Karpas-422 (cell line): ENCODE results near the gene ARHGEF1. TPM values are rescaled to one million over a fixed set of nuclear protein-coding genes. Genes with fewer than 3 reads are reported as not detected.

Experiments used
- DNase-seq: peaks from one replicate; pipeline ENCODE4 v3.0.0-alpha.2; 2015
- H2AFZ ChIP-seq: fragments of 200-600 bp; sonication (generic); 2 replicates; pipeline ENCODE4 v1.6.1; 2014; ENCODE audit warnings: antibody characterized with exemption, low read length, mixed read lengths
- H3K27ac ChIP-seq: fragments of 200-600 bp; sonication (generic); 2 replicates; pipeline ENCODE4 v1.5.1; 2014; ENCODE audit warnings: mild to moderate bottlenecking, low read length, moderate library complexity
- H3K27me3 ChIP-seq: fragments of 200-600 bp; sonication (generic); 2 replicates; pipeline ENCODE4 v1.6.1; 2014; ENCODE audit warnings: low read length, mixed read lengths
- H3K36me3 ChIP-seq: fragments of 200-600 bp; sonication (generic); 2 replicates; pipeline ENCODE4 v1.6.1; 2014; ENCODE audit warnings: low read length, mixed read lengths; ENCODE audit not compliant: insufficient read depth
- H3K4me1 ChIP-seq: fragments of 200-600 bp; sonication (generic); 2 replicates; pipeline ENCODE4 v1.6.1; 2014; ENCODE audit warnings: mild to moderate bottlenecking, low read length, mixed read lengths
- H3K4me2 ChIP-seq: fragments of 200-600 bp; sonication (generic); 2 replicates; pipeline ENCODE4 v1.6.1; 2014; ENCODE audit warnings: low read length, low read depth, mild to moderate bottlenecking; ENCODE audit not compliant: poor library complexity, severe bottlenecking
- H3K4me3 ChIP-seq: fragments of 200-600 bp; sonication (generic); 2 replicates; pipeline ENCODE4 v1.5.1; 2014; ENCODE audit warnings: mild to moderate bottlenecking, antibody characterized with exemption, low read length, mixed read lengths
- H3K79me2 ChIP-seq: fragments of 200-600 bp; sonication (generic); 2 replicates; pipeline ENCODE4 v1.6.1; 2014; ENCODE audit warnings: mild to moderate bottlenecking, low read length, mixed read lengths
- H3K9ac ChIP-seq: fragments of 200-600 bp; sonication (generic); 2 replicates; pipeline ENCODE4 v1.6.0; 2014; ENCODE audit warnings: low read length
- H3K9me2 ChIP-seq: fragments of 200-600 bp; sonication (generic), shearing (Covaris generic); replicated peaks from 2 replicates; pipeline ENCODE4 v1.6.0; 2014; ENCODE audit warnings: mild to moderate bottlenecking, low read length, moderate library complexity; ENCODE audit not compliant: insufficient read depth
- H3K9me3 ChIP-seq: fragments of 300-700, 200-600 bp; sonication (generic); 2 replicates; pipeline ENCODE4 v1.6.1; 2014; ENCODE audit warnings: low read length, mixed read lengths
- H4K20me1 ChIP-seq: fragments of 200-600 bp; sonication (generic); 2 replicates; pipeline ENCODE4 v1.6.1; 2014; ENCODE audit warnings: mild to moderate bottlenecking, antibody characterized with exemption, low read length, low read depth; ENCODE audit not compliant: insufficient read depth
- total RNA-seq: library from RNA; depleted of rRNA; stranded (reverse); fragments of >200 nt; shearing (Covaris generic); gene quantifications from 2 replicates; pipeline ENCODE4 v1.2.3, GENCODE V29; 2014; ENCODE audit warnings: low replicate concordance

Gene ARHGEF1
- total RNA-seq, 1 experiment from 2014 or later: 137 TPM

GRCh38 chr19:41925208-41926003 is 42.4 kb downstream of the ARHGEF1 start:
- no peak overlapping the region for H3K4me3 ChIP-seq
- H3K27ac ChIP-seq: no peak overlapping the region
- peaks cover 26% of the 10 kb centered on the region for H3K4me1 ChIP-seq

GRCh38 chr19:41926028-41926762 is 43.2 kb downstream of the ARHGEF1 start:
- Histone ChIP-seq H3K9me3 (no peaks in the 10 kb centered on the region), H2AFZ (no peak overlapping the region), H3K9me2 (no peaks in the 10 kb centered on the region), H3K27me3 (no peaks in the 10 kb centered on the region), H3K79me2 (no peaks in the 10 kb centered on the region), H3K27ac (no peak overlapping the region), H3K4me2 (no peak overlapping the region), H3K9ac (no peak overlapping the region), H3K4me3 (no peak overlapping the region), H3K36me3 (no peaks in the 10 kb centered on the region), H3K4me1 (peaks cover 34% of the 10 kb centered on the region), H4K20me1 (no peaks in the 10 kb centered on the region)
- no peak for DNase-seq

More at GRCh38 chr19:41925208-41926003, 42.4 kb downstream of the ARHGEF1 start:
- no peaks in the 10 kb centered on the region for H3K79me2 ChIP-seq
- H3K9ac ChIP-seq: no peak overlapping the region
- H3K9me2 ChIP-seq: no peaks in the 10 kb centered on the region
- no peaks in the 10 kb centered on the region for H3K27me3 ChIP-seq
- DNase-seq: no peak
- no peaks in the 10 kb centered on the region for H3K36me3 ChIP-seq
- no peak overlapping the region for H3K4me2 ChIP-seq
- H2AFZ ChIP-seq: no peak overlapping the region
- H3K9me3 ChIP-seq: no peaks in the 10 kb centered on the region
- no peaks in the 10 kb centered on the region for H4K20me1 ChIP-seq

GRCh38 chr19:41926763-41927496 is 43.9 kb downstream of the ARHGEF1 start:
- peak overlapping the region; percentile 62 for H3K27ac ChIP-seq
- H3K9ac ChIP-seq: peak overlapping the region; percentile 91
- H3K9me3 ChIP-seq: no peaks in the 10 kb centered on the region
- peak overlapping the region; percentile 89; the same call in 1 of the 2 replicates for H3K4me3 ChIP-seq
- peaks cover 41% of the 10 kb centered on the region for H3K4me1 ChIP-seq
- DNase-seq: no peak
- H2AFZ ChIP-seq: no peak overlapping the region
- no peaks in the 10 kb centered on the region for H3K79me2 ChIP-seq
- H3K27me3 ChIP-seq: no peaks in the 10 kb centered on the region
- H3K36me3 ChIP-seq: no peaks in the 10 kb centered on the region
- peak overlapping the region; percentile 94 for H3K4me2 ChIP-seq
- no peaks in the 10 kb centered on the region for H3K9me2 ChIP-seq
- H4K20me1 ChIP-seq: no peaks in the 10 kb centered on the region

GRCh38 chr19:41927497-41928192 is 44.7 kb downstream of the ARHGEF1 start:
- peak; percentile 80 for DNase-seq
- Histone ChIP-seq H3K9me2 (no peaks in the 10 kb centered on the region), H3K4me2 (peak overlapping the region; percentile 94), H3K4me1 (peaks cover 45% of the 10 kb centered on the region), H3K9ac (peak overlapping the region; percentile 91), H3K27ac (peak overlapping the region; percentile 72), H3K27me3 (no peaks in the 10 kb centered on the region), H2AFZ (no peak overlapping the region), H3K79me2 (no peaks in the 10 kb centered on the region), H3K9me3 (no peaks in the 10 kb centered on the region), H4K20me1 (no peaks in the 10 kb centered on the region), H3K4me3 (peak overlapping the region; percentile 89), H3K36me3 (no peaks in the 10 kb centered on the region)

- Histone ChIP-seq H3K9me3 (no peaks in the 10 kb centered on the region), H3K4me1 (peaks cover 47% of the 10 kb centered on the region), H3K4me3 (peak within 1 kb of the TSS; percentile 89), H3K27me3 (no peaks in the 10 kb centered on the region), H3K27ac (peak within 1 kb of the TSS; percentile 72), H3K79me2 (no peaks in the 10 kb centered on the region), H3K9ac (peak within 1 kb of the TSS; percentile 91), H3K36me3 (no peaks in the 10 kb centered on the region), H4K20me1 (no peaks in the 10 kb centered on the region), H3K4me2 (peak within 1 kb of the TSS; percentile 94), H3K9me2 (no peaks in the 10 kb centered on the region), H2AFZ (peak within 1 kb of the TSS; percentile 78; the same call in 1 of the 2 replicates)
- DNase-seq: peak; percentile 90
These were observed 45.3 kb downstream of the ARHGEF1 start, which contains the start of gene ERFL for GRCh38 chr19:41928221-41928683. TSS of gene ERFL (minus strand) at chr19:41928449. CDS start at chr19:41912919, 15,530 bp downstream.

- Histone ChIP-seq H3K9me3 (no peaks in the 10 kb centered on the region), H3K36me3 (no peaks in the 10 kb centered on the region), H3K27ac (peak overlapping the region; percentile 72), H3K9ac (peak overlapping the region; percentile 91), H3K9me2 (no peaks in the 10 kb centered on the region), H3K79me2 (no peaks in the 10 kb centered on the region), H4K20me1 (no peaks in the 10 kb centered on the region), H3K4me3 (peak overlapping the region; percentile 89), H2AFZ (peak overlapping the region; percentile 78; the same call in 1 of the 2 replicates), H3K4me1 (peaks cover 54% of the 10 kb centered on the region), H3K4me2 (peak overlapping the region; percentile 94), H3K27me3 (no peaks in the 10 kb centered on the region)
- DNase-seq: peak; percentile 88
These were observed 46.0 kb downstream of the ARHGEF1 start for GRCh38 chr19:41928754-41929535.

- no peaks in the 10 kb centered on the region for H3K79me2 ChIP-seq
- no peak overlapping the region for H2AFZ ChIP-seq
- peak overlapping the region; percentile 89 for H3K4me3 ChIP-seq
- no peaks in the 10 kb centered on the region for H3K36me3 ChIP-seq
- H3K9me2 ChIP-seq: no peaks in the 10 kb centered on the region
- no peaks in the 10 kb centered on the region for H4K20me1 ChIP-seq
- peak; percentile 60 for DNase-seq
- peak overlapping the region; percentile 91 for H3K9ac ChIP-seq
- peaks cover 60% of the 10 kb centered on the region for H3K4me1 ChIP-seq
- H3K27me3 ChIP-seq: no peaks in the 10 kb centered on the region
- H3K4me2 ChIP-seq: peak overlapping the region; percentile 94
- no peaks in the 10 kb centered on the region for H3K9me3 ChIP-seq
- H3K27ac ChIP-seq: peak overlapping the region; percentile 72
These were observed 46.6 kb downstream of the ARHGEF1 start for GRCh38 chr19:41929536-41930071.
